Keratinocyte (primary cell): ENCODE results near the gene TFG. TPM values are rescaled to one million over a fixed set of nuclear protein-coding genes. Genes with fewer than 3 reads are reported as not detected.

Experiments
- DNase-seq: peaks from one replicate; pipeline ENCODE4 v3.0.0-alpha.2; 2011; ENCODE audit warnings: low read depth, missing footprints, low spot score
- FAIRE-seq: peaks from 2 replicates; lab custom pipeline; 2011; peaks lifted over from hg19 to GRCh38; lab: Jason Lieb, UNC
- H2AFZ ChIP-seq: 2 replicates; pipeline ENCODE4 v1.6.0; 2012; ENCODE audit warnings: low read length, control low read depth, inconsistent platforms; ENCODE audit not compliant: control insufficient read depth
- H3K27ac ChIP-seq: 2 replicates; pipeline ENCODE4 v1.5.1; 2011; ENCODE audit warnings: low read length; ENCODE audit not compliant: control insufficient read depth, insufficient read depth
- H3K27me3 ChIP-seq: 3 replicates; pipeline ENCODE4 v1.6.0; 2011; ENCODE audit warnings: low read length; ENCODE audit not compliant: control insufficient read depth, insufficient read depth; ENCODE audit errors: extremely low read depth
- H3K36me3 ChIP-seq, 2 experiments: 2 replicates in 1 of 2; 3 replicates in 1 of 2; pipeline ENCODE4 v1.5.1; 2011; ENCODE audit warnings: low read length in 2 of 2, mild to moderate bottlenecking in 1 of 2; ENCODE audit not compliant: control insufficient read depth in 2 of 2, insufficient read depth in 2 of 2; ENCODE audit errors: extremely low read depth in 1 of 2
- H3K4me1 ChIP-seq: 3 replicates; pipeline ENCODE4 v1.5.1; 2011; ENCODE audit warnings: low read length; ENCODE audit not compliant: control insufficient read depth, insufficient read depth; ENCODE audit errors: extremely low read depth
- H3K4me2 ChIP-seq: 3 replicates; pipeline ENCODE4 v1.6.0; 2011; ENCODE audit warnings: low read depth, low read length; ENCODE audit not compliant: control insufficient read depth, insufficient read depth; ENCODE audit errors: extremely low read depth
- H3K4me3 ChIP-seq, 3 experiments: fragments of 200-600 bp in 1 of 3; sonication (generic) in 1 of 3; 2 replicates in 2 of 3; 3 replicates in 1 of 3; pipeline ENCODE4 v1.5.1; 2011 to 2016; ENCODE audit warnings: low read length in 3 of 3, mild to moderate bottlenecking in 3 of 3, control low read depth in 2 of 3, inconsistent platforms in 1 of 3, low read depth in 1 of 3, mixed read lengths in 1 of 3, mixed run types in 1 of 3, moderate library complexity in 1 of 3; ENCODE audit not compliant: control insufficient read depth in 2 of 3, insufficient read depth in 2 of 3; ENCODE audit errors: extremely low read depth in 1 of 3
- H3K79me2 ChIP-seq: 2 replicates; pipeline ENCODE4 v1.6.0; 2012; ENCODE audit warnings: low read length; ENCODE audit not compliant: control insufficient read depth, insufficient read depth
- H3K9ac ChIP-seq: 3 replicates; pipeline ENCODE4 v1.6.0; 2011; ENCODE audit warnings: low read length; ENCODE audit not compliant: control insufficient read depth, insufficient read depth; ENCODE audit errors: extremely low read depth
- H3K9me1 ChIP-seq: 3 replicates; pipeline ENCODE4 v1.6.0; 2011; ENCODE audit warnings: low read length; ENCODE audit not compliant: control insufficient read depth, insufficient read depth; ENCODE audit errors: extremely low read depth
- H3K9me3 ChIP-seq: 2 replicates; pipeline ENCODE4 v1.5.1; 2012; ENCODE audit warnings: low read depth, low read length; ENCODE audit not compliant: control insufficient read depth
- H4K20me1 ChIP-seq: 3 replicates; pipeline ENCODE4 v1.6.0; 2011; ENCODE audit warnings: low read length; ENCODE audit not compliant: control insufficient read depth, insufficient read depth; ENCODE audit errors: extremely low read depth
- CTCF ChIP-seq, 3 experiments: IDR thresholded peaks in 1 of 3; conservative IDR thresholded peaks in 1 of 3; optimal IDR thresholded peaks in 1 of 3; 2 replicates in 2 of 3; 3 replicates in 1 of 3; pipeline versions ENCODE3 to v1.5.1; 2011; ENCODE audit warnings: low read length in 3 of 3, mild to moderate bottlenecking in 3 of 3, moderate library complexity in 2 of 3, control low read depth in 1 of 3, inconsistent platforms in 1 of 3; ENCODE audit not compliant: insufficient read depth in 2 of 3; ENCODE audit errors: extremely low read depth in 1 of 3
- EZH2 ChIP-seq: IDR thresholded peaks from one replicate; pipeline ENCODE4 v1.6.1; 2012; ENCODE audit warnings: inconsistent platforms, mild to moderate bottlenecking, low read length, moderate library complexity
- dilution Hi-C: fragments of 300-500 bp; cut with MboI; formaldehyde crosslinking; loops from one replicate; pipeline ENCODE4 v1.7.0; 2020; ENCODE audit warnings: low sequenced_read_pairs; ENCODE audit not compliant: extremely low pct_ligation_motif_present
- polyA plus RNA-seq, 5 experiments: library from polyadenylated mRNA; depleted of rRNA in 3 of 5; stranded (reverse) in 3 of 5; stranded (forward) in 1 of 5; unstranded in 1 of 5; fragments of >200 nt; gene quantifications; 1 replicate in 1 of 5; 2 replicates in 3 of 5; 3 replicates in 1 of 5; pipeline versions ENCODE4 v1.2.1 to v1.2.3, GENCODE V29; 2011 to 2012; ENCODE audit warnings: missing spikeins in 2 of 5, low read depth in 1 of 5, low replicate concordance in 1 of 5

TFG gene
- polyA plus RNA-seq, 1 donor (not counting 4 experiments of a cell fraction or from before 2014, with no cell fraction given): 177 TPM

GRCh38 chr3:100720426-100720825, 11.1 kb downstream of the TFG start:
- no peak overlapping the region for H3K4me2 ChIP-seq
- no peak overlapping the region for H2AFZ ChIP-seq
- dilution Hi-C loops: no loop called here
- TF ChIP-seq EZH2 (no peak), CTCF (optimal IDR thresholded peaks at IDR 0.05 in 1 of 3, IDR thresholded peaks at IDR 0.05 in 1 of 3, conservative IDR thresholded peaks at IDR 0.05 in 1 of 3; ENCODE audit: extremely low read depth in 1 of 3, insufficient read depth in 2 of 3, low read length in 3 of 3) (no peak)
- H3K79me2 ChIP-seq: peaks cover 78% of the 10 kb centered on the region
- H3K27me3 ChIP-seq: no peaks in the 10 kb centered on the region
- H4K20me1 ChIP-seq: peaks cover 12% of the 10 kb centered on the region
- H3K27ac ChIP-seq: no peak overlapping the region
- no peaks in the 10 kb centered on the region for H3K4me1 ChIP-seq
- no peak overlapping the region for H3K4me3 ChIP-seq
- H3K9me3 ChIP-seq: no peaks in the 10 kb centered on the region
- no peaks in the 10 kb centered on the region for H3K9me1 ChIP-seq
- DNase-seq (no peak), FAIRE-seq (no peak)
- peaks cover 7 to 22% of the 10 kb centered on the region in 2 experiments for H3K36me3 ChIP-seq
- no peak overlapping the region for H3K9ac ChIP-seq

- FAIRE-seq (no peak), DNase-seq (no peak)
- H3K4me3 ChIP-seq: no peak overlapping the region
- H3K9me1 ChIP-seq: no peaks in the 10 kb centered on the region
- H3K4me2 ChIP-seq: no peak overlapping the region
- peaks cover 3% of the 10 kb centered on the region for H4K20me1 ChIP-seq
- no peak overlapping the region for H2AFZ ChIP-seq
- no peak overlapping the region for H3K27ac ChIP-seq
- H3K79me2 ChIP-seq: peaks cover 75% of the 10 kb centered on the region
- H3K9ac ChIP-seq: no peak overlapping the region
- peaks cover 12 to 38% of the 10 kb centered on the region in 2 experiments for H3K36me3 ChIP-seq
- no peaks in the 10 kb centered on the region for H3K9me3 ChIP-seq
- H3K27me3 ChIP-seq: no peaks in the 10 kb centered on the region
- H3K4me1 ChIP-seq: no peaks in the 10 kb centered on the region
- TF ChIP-seq EZH2: no peak
- no peak for TF ChIP-seq CTCF (optimal IDR thresholded peaks at IDR 0.05 in 1 of 3, IDR thresholded peaks at IDR 0.05 in 1 of 3, conservative IDR thresholded peaks at IDR 0.05 in 1 of 3; ENCODE audit: extremely low read depth in 1 of 3, insufficient read depth in 2 of 3, low read length in 3 of 3)
- dilution Hi-C loops: no loop called here
Observed at GRCh38 chr3:100725935-100726513, 16.7 kb downstream of the TFG start.
